ENCODE measurements around the gene MOXD1.

MOXD1 gene

GRCh38 chr6:132361101-132361500, 40.2 kb downstream of the MOXD1 start:
- H3K9me2 ChIP-seq (replicated peaks; ENCODE audit: insufficient read depth, low read length), result no peaks in the 10 kb centered on the region
- peaks cover 3% of the 10 kb centered on the region; the same call in 1 of the 2 replicates for H3F3A ChIP-seq (ENCODE audit: insufficient read depth)
- no peaks in the 10 kb centered on the region for H4K20me1 ChIP-seq (ENCODE audit: low read depth, low read length)
- H3K27ac ChIP-seq (ENCODE audit: low read depth, low read length), result no peak overlapping the region
- H3K36me3 ChIP-seq (ENCODE audit: low read length), result no peaks in the 10 kb centered on the region
- H3K9me3 ChIP-seq (ENCODE audit: insufficient read depth, low read length), result no peaks in the 10 kb centered on the region
- H3K79me2 ChIP-seq (ENCODE audit: insufficient read depth, low read length), result no peaks in the 10 kb centered on the region
- no peak overlapping the region for H3K4me2 ChIP-seq (ENCODE audit: low read depth, low read length, poor library complexity, severe bottlenecking)
- H3K9ac ChIP-seq (ENCODE audit: low read length), result no peak overlapping the region
- H3K4me3 ChIP-seq (ENCODE audit: insufficient read depth, low read length, poor library complexity, severe bottlenecking), result no peak overlapping the region
- H3K27me3 ChIP-seq (ENCODE audit: low read length), result no peaks in the 10 kb centered on the region
- no peak overlapping the region for H2AFZ ChIP-seq (ENCODE audit: low read depth, low read length, severe bottlenecking)
- TF ChIP-seq CTCF (IDR thresholded peaks at IDR 0.05; ENCODE audit: insufficient read depth, low read length, poor library complexity, severe bottlenecking) (no peak), EZH2phosphoT487 (conservative IDR thresholded peaks at IDR 0.05; ENCODE audit: low read length) (no peak)

- H4K20me1 ChIP-seq (ENCODE audit: low read depth, low read length), result no peaks in the 10 kb centered on the region
- H3K4me3 ChIP-seq (ENCODE audit: insufficient read depth, low read length, poor library complexity, severe bottlenecking), result no peak overlapping the region
- TF ChIP-seq CTCF (IDR thresholded peaks at IDR 0.05; ENCODE audit: insufficient read depth, low read length, poor library complexity, severe bottlenecking) (no peak), EZH2phosphoT487 (conservative IDR thresholded peaks at IDR 0.05; ENCODE audit: low read length) (no peak)
- H2AFZ ChIP-seq (ENCODE audit: low read depth, low read length, severe bottlenecking), result no peak overlapping the region
- H3K9ac ChIP-seq (ENCODE audit: low read length), result no peak overlapping the region
- H3K36me3 ChIP-seq (ENCODE audit: low read length), result no peaks in the 10 kb centered on the region
- H3K9me2 ChIP-seq (replicated peaks; ENCODE audit: insufficient read depth, low read length), result no peaks in the 10 kb centered on the region
- no peaks in the 10 kb centered on the region for H3K79me2 ChIP-seq (ENCODE audit: insufficient read depth, low read length)
- no peaks in the 10 kb centered on the region for H3K9me3 ChIP-seq (ENCODE audit: insufficient read depth, low read length)
- H3K4me2 ChIP-seq (ENCODE audit: low read depth, low read length, poor library complexity, severe bottlenecking), result no peak overlapping the region
- peaks cover 11% of the 10 kb centered on the region; the same call in 1 of the 2 replicates for H3F3A ChIP-seq (ENCODE audit: insufficient read depth)
- H3K27me3 ChIP-seq (ENCODE audit: low read length), result no peaks in the 10 kb centered on the region
- H3K27ac ChIP-seq (ENCODE audit: low read depth, low read length), result 0 out of 2 replicates have a peak overlapping the region, but pooled peaks have one; percentile 7
Measured at GRCh38 chr6:132359886-132360285, 41.4 kb downstream of the MOXD1 start.

GRCh38 chr6:132357120-132357519, 44.2 kb downstream of the MOXD1 start:
- Histone ChIP-seq H3K4me3 (ENCODE audit: insufficient read depth, low read length, poor library complexity, severe bottlenecking) (no peak overlapping the region), H4K20me1 (ENCODE audit: low read depth, low read length) (no peaks in the 10 kb centered on the region), H3K27me3 (ENCODE audit: low read length) (no peaks in the 10 kb centered on the region), H3F3A (ENCODE audit: insufficient read depth) (peaks cover 11% of the 10 kb centered on the region; the same call in 1 of the 2 replicates), H3K9me2 (replicated peaks; ENCODE audit: insufficient read depth, low read length) (no peaks in the 10 kb centered on the region), H3K9ac (ENCODE audit: low read length) (no peak overlapping the region), H3K36me3 (ENCODE audit: low read length) (no peaks in the 10 kb centered on the region), H3K79me2 (ENCODE audit: insufficient read depth, low read length) (no peaks in the 10 kb centered on the region), H3K27ac (ENCODE audit: low read depth, low read length) (peak overlapping the region; percentile 66), H3K4me2 (ENCODE audit: low read depth, low read length, poor library complexity, severe bottlenecking) (peak overlapping the region; percentile 62), H2AFZ (ENCODE audit: low read depth, low read length, severe bottlenecking) (peak overlapping the region; percentile 68), H3K9me3 (ENCODE audit: insufficient read depth, low read length) (0 out of 2 replicates have a peak, but pooled peaks cover 4% of the 10 kb centered on the region)
- TF ChIP-seq CTCF (IDR thresholded peaks at IDR 0.05; ENCODE audit: insufficient read depth, low read length, poor library complexity, severe bottlenecking), result no peak
- no peak for TF ChIP-seq EZH2phosphoT487 (conservative IDR thresholded peaks at IDR 0.05; ENCODE audit: low read length)

Data from SU-DHL-6 (cell line).